Hematopoietic multipotent progenitor cell treated with erythropoietin and hydrocortisone succinate and interleukin-3 and kit ligand, for 6 days (in vitro differentiated cells): ENCODE measurements around the gene CCDC39.
"Not testable (repeated sequence)": the region's sequence is repeated elsewhere in the genome, so short reads cannot be mapped to it uniquely, and the experiment has no call there.

ENCODE experiments used
- DNase-seq: peaks from one replicate; pipeline ENCODE4 v3.0.0-alpha.2; 2015

Gene CCDC39

DNA sequence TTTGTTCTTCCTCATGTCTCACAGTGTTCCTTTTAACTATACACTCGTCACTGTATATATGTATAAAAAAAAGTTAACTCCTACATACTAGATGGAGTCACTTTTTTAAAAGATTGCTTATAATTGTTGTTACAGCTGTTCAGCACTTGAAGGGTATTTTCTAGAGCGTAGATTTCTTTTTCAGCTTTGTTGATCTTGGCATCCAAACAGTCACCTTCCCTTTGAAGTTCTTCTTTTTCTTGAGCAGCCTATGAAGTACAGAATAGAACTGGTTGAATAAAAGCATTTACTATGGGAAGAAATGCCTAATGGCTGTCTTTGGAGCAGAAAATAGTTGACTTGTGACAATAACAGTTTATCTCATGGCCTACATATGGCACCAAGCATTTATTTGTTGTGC is 59.6 kb downstream of the CCDC39 start:
- DNase-seq: no peak

DNA sequence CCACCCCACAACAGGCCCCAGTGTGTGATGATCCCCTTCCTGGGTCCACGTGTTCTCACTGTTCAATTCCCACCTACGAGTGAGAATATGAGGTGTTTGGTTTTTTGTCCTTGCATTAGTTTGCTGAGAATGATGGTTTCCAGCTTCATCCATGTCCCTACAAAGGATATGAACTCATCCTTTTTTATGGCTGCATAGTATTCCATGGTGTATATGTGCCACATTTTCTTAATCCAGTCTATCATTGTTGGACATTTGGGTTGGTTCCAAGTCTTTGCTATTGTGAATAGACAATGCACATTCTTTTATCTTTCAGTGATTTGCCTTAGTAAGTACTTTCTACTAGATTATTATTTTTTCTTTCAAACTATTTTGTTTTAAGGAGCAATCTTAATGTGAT is 60.7 kb downstream of the CCDC39 start:
- DNase-seq: not testable (repeated sequence)

DNA sequence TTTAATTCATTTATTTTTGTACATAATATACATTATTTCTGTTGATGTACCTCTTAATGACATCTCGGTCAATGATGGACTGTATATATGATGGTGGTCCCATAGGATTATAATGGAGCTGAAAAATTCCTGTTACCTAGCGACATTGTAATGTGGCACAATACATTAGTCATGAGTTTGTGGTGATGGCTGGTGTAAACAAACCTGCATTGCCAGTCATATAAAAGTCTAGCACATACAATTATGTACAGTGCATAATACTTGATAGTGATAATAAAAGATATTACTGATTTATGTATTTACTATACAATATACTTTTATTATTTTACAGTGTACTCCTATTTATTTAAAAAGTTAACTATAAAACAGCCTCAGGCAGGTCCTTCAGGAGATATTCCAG is 62.2 kb downstream of the CCDC39 start:
- no peak for DNase-seq

DNA sequence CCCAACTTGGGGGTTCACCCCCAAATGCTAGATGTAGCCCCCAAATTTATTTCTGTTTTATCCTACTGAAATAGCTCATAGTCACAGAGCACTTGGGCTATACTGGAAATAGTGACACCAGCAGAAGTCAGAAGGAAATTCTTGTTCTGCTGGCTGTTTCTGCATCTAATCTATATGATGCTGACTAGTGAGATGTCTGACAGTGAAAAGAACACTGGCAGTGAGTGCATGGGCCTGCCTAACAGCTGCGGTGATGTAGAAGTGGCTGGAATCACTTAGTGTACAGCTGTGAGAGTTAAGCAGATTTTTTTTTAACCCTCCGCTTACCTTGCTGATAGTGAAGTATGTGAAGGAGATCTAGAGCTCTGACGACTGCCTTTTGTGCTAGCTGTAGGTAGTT is 63.3 kb downstream of the CCDC39 start:
- no peak for DNase-seq

DNA sequence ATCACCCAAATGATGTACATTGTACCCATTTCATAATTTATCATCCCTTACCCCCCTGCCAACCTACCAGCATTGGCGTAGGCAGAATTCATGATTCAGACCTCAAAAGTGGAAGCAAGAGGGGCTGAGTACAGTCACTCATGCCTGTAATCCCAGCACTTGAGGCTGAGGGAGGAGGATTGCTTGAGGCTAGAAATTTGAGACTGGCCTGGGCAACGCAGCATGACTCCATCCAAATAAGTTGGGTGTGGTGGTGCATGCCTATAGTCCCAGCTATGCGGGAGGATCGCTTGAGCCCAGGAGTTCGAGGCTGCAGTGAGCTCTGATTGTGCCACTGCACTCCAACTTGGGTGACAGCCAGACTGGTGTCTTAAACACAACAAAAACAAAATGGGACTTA is 66.9 kb downstream of the CCDC39 start:
- no peak for DNase-seq

DNA sequence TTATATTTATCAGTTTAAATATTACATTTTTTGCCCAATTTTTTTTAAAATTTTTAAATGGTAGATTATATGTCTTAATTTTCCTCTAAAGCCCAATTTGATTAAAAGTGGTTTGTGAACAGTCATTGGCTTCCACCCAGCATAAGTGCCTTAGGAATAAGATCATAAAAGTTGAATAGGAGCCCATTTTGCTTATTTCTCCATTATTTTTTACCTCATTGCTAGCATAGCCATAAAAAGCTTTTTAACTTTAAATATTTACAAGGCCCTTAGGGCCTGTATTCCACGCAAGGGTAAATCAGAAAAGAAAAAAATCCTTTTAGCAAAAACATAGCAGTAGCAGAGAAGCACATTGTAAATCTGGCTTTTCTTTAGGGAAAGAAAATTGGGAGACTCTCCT is 68.3 kb downstream of the CCDC39 start:
- no peak for DNase-seq

DNA sequence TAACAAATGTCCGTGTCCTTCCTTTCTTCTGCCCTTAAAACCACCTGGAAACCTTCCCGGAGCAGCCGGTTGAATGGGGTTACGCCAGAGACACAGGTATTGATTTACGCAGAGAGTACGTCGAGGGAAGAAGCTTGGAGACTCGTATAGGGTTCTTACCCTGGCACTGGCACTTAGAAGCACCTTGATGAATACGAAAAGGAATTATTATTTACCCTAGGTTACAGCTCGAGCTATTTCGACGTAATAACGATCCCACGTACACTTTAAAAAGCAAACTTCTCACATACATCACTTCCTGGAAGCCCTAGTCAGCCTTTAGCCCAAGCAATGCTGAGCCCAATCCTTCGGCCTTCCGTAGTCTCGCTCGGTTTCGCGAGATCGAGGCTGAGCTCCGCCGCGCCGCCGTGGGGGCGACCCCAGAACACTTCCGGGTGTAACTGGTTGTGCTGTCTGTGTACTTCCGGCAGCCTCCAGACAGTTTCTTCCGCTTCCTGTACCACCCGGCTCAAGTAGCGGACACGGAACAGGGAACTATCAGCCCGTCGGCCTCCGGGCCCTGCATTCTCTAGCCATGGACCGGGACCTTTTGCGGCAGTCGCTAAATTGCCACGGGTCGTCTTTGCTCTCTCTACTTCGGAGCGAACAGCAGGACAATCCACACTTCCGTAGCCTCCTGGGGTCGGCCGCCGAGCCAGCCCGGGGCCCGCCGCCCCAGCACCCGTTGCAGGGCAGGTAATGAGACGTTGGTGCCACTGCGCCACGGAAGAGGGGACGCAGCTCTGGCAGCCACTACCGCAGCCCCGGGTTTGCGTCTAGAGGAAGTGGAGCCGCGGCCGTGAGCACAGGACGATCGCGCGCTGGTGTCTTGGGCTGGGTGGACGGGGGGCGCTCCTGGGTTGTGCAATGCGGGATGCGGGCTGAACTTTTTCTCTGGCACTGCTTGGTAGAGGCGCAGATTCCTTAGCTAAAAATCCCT is 77.3 kb downstream of the CCDC39 start, which contains the start of gene TTC14:
TTC14 (plus strand) TSS at position 476 of the 979 bp plus-strand sequence; CDS start at position 575, 99 bp downstream.
- peak; percentile 97 for DNase-seq

DNA sequence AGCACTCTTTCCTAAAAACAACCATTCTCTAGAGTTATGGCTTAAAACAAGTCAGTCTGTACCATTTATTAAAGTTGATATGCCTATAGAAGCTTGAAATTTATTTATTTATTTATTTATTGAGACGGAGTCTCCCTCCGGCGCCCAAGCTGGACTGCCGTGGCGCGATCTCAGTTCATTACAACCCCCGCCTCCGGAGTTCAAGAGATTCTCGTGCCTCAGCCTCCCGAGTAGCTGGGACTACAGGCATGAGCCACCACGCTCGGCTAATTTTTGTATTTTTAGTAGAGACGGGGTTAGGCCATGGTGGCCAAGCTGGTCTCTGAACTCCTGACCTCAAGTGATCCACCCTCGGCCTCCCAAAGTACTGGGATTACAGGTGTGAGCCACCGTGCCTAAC is 78.8 kb downstream of the CCDC39 start:
- DNase-seq: no peak

DNA sequence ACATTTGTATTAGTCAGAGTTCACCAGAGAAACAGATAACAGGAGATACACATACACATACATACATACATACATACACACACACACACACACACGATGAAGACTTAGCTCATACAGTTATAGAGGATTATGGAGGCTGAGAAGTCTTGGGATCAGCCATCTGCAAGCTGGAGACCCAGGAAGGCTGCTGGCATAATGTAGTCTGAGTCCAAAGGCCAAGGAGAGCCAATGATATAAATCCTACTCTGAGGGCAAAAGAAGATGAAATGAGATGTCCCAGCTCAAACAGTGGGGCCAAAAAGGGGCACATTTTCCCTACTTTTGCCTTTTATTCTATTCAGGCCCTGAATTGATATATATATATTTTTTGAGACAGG is 83.7 kb downstream of the CCDC39 start:
- no peak for DNase-seq

DNA sequence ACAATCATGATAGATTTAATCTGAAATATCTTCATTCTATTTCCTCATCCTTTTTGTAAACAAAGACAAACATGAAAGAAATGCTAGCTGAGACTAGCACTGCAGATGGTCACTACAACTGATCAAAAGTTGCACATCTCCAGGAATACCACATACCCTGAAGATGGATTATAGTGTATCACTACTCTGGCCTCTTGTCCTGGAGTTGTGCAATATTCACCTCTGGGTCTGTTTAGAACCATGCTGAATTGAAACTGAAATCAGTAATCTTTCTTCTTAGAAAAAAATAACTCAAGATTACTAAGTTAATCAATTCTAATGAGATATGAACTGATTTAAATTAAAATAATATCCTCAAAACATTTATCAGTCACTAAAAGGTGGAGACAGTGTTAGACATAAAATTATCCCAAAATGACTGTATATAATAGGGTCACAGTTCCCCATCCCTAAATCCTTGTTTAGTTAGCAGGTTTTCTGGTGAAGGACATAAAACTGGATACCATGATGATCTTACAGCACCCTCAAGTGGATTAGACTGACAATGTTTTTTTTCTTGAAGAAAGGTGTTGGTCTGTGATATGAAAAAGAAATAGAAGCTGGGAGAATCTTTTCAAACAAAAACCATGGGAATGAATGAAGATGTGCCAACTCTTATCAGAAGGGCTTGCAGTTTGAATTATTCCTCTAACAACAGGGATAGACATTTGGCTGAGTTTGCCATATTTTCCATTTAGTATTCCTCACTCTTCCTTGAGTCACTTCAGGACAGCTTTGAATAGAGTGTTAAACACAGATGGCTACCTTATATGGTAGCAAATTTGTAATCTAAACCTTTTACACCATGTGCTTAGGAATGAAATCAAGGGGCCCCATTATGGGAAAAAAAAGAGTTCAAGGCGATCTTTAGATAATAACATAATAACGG is 84.4 kb downstream of the CCDC39 start:
- DNase-seq: peak; percentile 50

DNA sequence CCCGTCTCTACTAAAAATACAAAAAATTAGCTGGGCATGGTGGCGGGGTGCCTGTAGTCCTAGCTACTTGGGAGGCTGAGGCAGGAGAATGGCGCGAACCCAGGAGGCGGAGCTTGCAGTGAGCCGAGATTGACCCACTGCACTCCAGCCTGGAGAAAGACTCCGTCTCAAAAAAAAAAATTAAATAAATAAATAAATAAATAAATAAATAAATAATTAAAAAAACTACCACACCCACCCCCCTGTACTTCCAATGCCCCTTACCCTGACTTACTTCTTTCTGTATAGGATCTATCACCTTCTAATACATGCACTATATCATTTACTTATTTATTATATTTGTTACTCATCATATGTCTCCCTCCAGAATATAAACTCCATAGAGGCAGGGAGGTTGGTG is 85.7 kb downstream of the CCDC39 start:
- DNase-seq: not testable (repeated sequence)

DNA sequence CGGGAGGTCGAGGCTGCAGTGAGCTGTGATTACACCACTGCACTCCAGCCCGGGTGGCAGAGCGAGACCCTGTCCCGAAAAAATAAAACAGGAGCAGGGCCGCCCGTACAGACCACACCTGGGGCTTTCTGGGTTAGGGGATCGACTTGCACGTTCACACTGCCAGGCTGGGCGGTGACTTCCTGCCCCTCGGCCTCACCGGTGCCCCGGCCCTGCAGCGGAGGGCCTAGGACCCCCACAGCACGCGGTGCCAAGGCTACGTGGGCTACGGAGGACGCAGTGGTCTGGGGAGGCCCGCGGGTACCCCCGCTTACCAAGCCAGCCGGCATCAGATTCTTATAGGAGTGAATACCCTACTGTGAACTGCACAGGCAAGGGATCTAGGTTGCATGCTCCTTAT is 88.9 kb downstream of the CCDC39 start:
- no peak for DNase-seq

DNA sequence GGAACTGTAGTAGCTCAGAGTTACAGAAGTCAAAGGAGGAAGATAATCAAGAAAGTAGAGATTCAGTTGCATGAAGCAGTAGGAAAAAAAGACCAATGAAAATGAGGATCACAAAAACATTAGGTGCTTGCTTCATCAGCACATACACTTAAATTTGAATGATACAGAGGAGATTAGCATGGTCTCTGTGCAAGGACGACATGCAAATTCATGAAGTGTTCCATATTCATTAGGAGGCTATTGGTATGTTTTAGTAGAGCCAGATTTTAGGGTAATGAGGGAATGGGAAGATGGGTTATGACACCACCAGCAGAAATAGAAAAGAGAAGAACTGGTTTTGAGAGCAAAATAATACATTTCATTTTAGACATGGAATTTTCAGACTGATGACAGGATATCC is 98.4 kb downstream of the CCDC39 start:
- DNase-seq: no peak

DNA sequence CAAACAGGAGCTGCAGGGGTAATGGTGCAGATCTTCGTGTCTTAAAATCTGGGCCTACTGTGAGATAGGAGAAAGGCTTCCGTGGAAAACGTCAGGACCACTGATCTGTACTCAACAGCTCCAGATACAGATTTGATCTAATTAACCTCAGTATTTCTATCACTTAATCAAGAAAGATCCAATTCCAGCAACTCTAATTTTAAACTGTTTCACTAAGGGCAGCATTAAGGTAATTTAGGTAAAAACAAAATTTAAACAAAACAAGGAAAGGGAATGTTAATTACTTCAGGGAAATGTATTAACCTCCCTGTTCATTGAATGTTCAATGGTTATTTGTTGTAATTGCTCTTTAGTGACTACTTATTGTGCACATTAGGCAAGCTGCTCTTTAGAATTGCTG is 103.7 kb downstream of the CCDC39 start:
- no peak for DNase-seq

DNA sequence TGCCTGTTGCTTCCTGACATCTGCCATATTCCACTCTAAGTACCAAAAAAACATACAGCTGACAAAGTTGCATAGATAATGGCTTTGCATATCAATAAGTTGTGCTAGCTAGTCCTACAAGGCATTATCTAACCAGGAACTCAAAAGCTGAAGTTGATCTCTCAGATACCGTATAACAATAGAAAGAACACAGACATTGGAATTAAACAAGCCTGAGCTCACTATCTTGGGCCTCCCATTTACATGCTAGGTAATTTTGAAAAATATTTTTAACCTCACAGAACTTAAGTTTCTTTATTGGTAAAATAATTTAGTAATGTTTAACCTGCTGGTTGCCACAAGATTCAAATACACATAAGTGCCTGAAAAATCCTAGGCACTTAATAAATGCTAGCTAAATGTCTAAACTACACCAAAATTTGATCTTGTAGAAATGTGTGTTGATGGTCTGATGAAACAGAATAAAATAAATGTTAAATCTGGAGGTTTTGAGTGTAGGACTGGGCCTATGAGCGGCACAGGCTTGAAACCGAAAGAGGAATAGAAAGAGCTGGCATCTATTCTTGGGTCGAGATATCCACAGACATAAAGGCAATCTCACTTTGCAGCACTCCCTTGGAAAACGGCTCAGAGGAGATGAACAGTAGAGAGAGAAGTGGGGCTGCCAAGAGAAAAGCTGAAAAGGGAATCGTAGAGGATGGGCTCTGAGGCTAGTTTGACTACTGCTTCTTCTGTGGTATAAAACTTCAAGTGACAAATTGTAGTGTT is 107.3 kb downstream of the CCDC39 start:
- no peak for DNase-seq

DNA sequence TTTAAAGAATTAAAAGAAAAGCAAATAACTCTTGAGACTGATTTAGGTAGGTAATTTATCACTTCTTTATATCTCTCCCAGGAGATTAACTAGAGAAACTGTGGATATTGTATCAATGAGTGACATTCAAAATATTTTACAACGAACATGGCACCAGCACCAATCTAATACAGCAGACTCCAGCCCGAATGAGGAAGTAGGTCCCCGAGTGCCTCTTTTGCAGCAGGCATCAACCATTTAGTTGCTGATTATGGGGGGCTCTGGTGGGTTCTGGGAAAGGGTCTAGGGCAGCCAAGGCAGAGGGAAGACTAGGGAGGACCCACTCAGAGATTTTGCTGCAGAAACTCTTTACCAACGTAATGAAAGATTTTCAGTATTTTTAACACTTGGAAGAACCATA is 109.1 kb downstream of the CCDC39 start:
- DNase-seq: no peak

DNA sequence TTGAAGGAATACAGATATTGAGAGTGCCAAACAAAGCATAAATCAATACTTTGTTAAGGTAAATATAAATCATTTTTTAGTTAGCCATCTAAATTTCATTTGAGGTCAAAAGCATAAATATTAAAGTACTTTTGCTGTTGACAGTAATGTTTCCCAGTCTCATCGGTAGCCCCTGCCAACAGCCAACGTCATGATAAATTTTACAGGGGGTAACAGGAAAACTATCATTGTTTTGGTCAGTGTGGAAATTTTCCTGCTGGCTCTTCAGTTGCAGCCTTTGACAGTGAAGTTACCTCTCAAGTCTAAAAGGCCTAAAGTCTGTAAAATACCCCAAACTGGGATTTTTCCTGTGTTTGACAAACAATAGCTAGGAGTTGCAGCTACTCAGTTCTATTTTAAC is 114.6 kb downstream of the CCDC39 start:
- DNase-seq: no peak
